ENCODE results near the gene CCN2. TPM values are rescaled to one million over a fixed set of nuclear protein-coding genes. Genes with fewer than 3 reads are reported as not detected.
A peak's percentile ranks its signal among the peaks of the same experiment; 100 is the strongest.

Gene CCN2
- total RNA-seq, 1 donor from 2014 or later, result 83.1 TPM

DNA sequence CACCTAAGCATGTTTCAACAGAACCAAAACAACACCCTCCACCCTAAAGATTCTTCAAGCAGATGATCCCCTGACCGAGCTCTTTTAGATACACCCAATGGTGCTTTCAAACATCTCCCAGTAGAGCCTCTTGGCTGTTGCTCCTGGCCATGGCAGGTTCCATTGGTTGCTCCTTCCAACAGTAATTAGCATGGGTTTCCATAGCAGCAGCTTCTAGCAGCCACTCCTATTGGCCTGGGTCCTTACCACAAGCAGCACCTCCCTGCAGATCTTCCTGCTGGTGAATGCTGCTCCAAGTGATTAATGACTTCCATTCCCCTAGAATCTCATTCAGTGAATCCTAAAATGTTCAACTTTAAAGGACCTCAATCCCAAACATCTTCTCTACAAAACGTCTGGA is 13.9 kb downstream of the CCN2 start:
- intact Hi-C loops (cut with DNase I), result no loop called here
- ATAC-seq (no peak), DNase-seq (no peak)
- TF ChIP-seq, protein P1, sequence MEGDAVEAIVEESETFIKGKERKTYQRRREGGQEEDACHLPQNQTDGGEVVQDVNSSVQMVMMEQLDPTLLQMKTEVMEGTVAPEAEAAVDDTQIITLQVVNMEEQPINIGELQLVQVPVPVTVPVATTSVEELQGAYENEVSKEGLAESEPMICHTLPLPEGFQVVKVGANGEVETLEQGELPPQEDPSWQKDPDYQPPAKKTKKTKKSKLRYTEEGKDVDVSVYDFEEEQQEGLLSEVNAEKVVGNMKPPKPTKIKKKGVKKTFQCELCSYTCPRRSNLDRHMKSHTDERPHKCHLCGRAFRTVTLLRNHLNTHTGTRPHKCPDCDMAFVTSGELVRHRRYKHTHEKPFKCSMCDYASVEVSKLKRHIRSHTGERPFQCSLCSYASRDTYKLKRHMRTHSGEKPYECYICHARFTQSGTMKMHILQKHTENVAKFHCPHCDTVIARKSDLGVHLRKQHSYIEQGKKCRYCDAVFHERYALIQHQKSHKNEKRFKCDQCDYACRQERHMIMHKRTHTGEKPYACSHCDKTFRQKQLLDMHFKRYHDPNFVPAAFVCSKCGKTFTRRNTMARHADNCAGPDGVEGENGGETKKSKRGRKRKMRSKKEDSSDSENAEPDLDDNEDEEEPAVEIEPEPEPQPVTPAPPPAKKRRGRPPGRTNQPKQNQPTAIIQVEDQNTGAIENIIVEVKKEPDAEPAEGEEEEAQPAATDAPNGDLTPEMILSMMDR (IDR thresholded peaks at IDR 0.05), result no peak
- no peaks in the 10 kb centered on the region for H3K27me3 ChIP-seq (ENCODE audit: low read depth)
- no peaks in the 10 kb centered on the region for H3K9me3 ChIP-seq
- no peaks in the 10 kb centered on the region for H3K4me1 ChIP-seq
- H3K4me3 ChIP-seq, result no peak overlapping the region
- peak overlapping the region; percentile 53 for H3K27ac ChIP-seq
- no peaks in the 10 kb centered on the region for H3K36me3 ChIP-seq

DNA sequence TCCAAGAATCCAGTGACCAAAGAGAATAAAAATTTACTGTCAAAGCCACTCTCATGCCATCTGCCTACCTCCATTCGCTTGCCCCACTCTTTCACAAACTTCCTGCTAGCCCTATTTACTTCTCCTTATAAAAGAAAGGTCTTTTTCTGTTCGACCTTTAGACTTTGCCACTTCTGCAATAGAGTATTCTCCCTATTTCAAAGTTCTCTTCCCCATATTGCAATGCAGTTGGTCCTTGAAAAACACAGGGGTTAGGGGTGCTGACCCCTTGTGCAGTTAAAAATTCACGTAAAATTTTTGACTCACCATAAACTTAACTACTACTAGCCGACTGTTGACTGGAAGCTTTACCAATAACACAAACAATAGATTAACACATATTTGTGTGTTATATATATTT is 15.0 kb downstream of the CCN2 start:
- ATAC-seq (no peak), DNase-seq (no peak)
- Histone ChIP-seq H3K9me3 (no peaks in the 10 kb centered on the region), H3K27me3 (ENCODE audit: low read depth) (no peaks in the 10 kb centered on the region), H3K36me3 (no peaks in the 10 kb centered on the region), H3K27ac (no peak overlapping the region), H3K4me1 (no peaks in the 10 kb centered on the region), H3K4me3 (no peak overlapping the region)
- TF ChIP-seq, protein P1 (IDR thresholded peaks at IDR 0.05), result no peak
- intact Hi-C loops (cut with DNase I), result no loop called here

DNA sequence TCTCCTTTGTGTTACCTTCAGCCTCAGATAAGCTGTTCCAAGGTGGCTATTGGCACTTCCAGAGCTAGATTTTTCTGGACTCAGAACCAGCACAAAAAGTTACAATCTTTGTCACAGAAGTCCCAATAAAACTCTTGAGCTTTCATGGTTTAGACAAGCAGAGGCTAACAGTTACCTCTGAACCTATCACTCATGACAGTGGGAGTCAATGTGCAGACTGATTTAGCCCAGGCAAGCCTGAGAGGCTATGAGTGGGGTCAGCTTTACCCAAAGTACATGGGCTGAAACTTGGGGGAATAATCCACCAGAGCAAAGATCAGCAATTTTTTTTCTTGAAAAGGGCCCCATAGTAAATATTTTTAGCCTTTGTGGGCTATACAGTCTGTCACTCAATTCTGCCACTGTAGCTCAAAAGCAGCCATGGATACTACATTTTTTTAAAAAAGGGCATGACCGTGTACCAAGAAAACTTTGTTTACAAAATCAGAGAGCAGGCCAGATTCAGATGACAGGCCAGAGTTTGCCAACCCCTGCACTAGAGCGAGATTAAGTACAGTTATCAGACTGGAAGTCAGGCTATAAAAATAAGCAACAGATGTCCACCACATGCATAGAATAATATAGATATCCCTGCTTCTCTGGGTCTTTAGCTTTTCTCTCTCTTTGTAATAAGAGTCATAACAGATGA is 20.0 kb downstream of the CCN2 start:
- no peaks in the 10 kb centered on the region for H3K36me3 ChIP-seq
- TF ChIP-seq, protein P1 (IDR thresholded peaks at IDR 0.05), result no peak
- no peaks in the 10 kb centered on the region for H3K4me1 ChIP-seq
- H3K27me3 ChIP-seq (ENCODE audit: low read depth), result no peaks in the 10 kb centered on the region
- H3K4me3 ChIP-seq, result no peak overlapping the region
- ATAC-seq, result no peak
- intact Hi-C loops (cut with DNase I), result no loop called here
- no peaks in the 10 kb centered on the region for H3K9me3 ChIP-seq
- no peak overlapping the region for H3K27ac ChIP-seq
- DNase-seq, result no peak

DNA sequence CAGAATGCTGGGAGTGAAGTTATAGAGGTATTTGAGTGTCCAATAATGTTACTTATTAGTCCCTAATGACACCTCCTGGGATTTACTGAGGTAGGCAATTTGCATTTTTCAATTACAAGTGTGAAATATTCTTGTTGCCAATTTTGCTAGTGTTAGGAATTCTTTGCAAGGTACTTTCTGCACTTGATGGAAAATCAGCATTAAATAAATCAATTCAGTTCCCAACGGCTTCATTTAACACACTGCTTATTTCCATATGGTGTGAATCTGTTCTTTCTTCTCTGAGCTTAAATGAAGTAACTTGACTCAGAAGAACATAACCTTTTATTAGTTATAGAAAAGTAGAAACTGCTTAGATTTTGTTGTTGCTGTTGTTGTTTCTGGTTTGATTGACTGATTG is 21.2 kb downstream of the CCN2 start:
- no peaks in the 10 kb centered on the region for H3K9me3 ChIP-seq
- H3K4me1 ChIP-seq, result no peaks in the 10 kb centered on the region
- TF ChIP-seq, protein P1 (IDR thresholded peaks at IDR 0.05), result no peak
- H3K27me3 ChIP-seq (ENCODE audit: low read depth), result no peaks in the 10 kb centered on the region
- H3K4me3 ChIP-seq, result no peak overlapping the region
- DNase-seq, result no peak
- no peak for ATAC-seq
- intact Hi-C loops (cut with DNase I), result loop anchor here (10.0 kb wide), 1 partner anchor 235 kb away; no protein-coding TSS in a partner anchor
- H3K27ac ChIP-seq, result no peak overlapping the region
- H3K36me3 ChIP-seq, result no peaks in the 10 kb centered on the region

GRCh38 chr6:131929264-131929663 is 21.9 kb downstream of the CCN2 start:
- Histone ChIP-seq H3K27me3 (ENCODE audit: low read depth) (no peaks in the 10 kb centered on the region), H3K9me3 (no peaks in the 10 kb centered on the region), H3K36me3 (no peaks in the 10 kb centered on the region), H3K27ac (no peak overlapping the region), H3K4me1 (no peaks in the 10 kb centered on the region), H3K4me3 (no peak overlapping the region)
- DNase-seq (no peak), ATAC-seq (no peak)
- TF ChIP-seq, protein P1 (IDR thresholded peaks at IDR 0.05), result no peak
- intact Hi-C loops (cut with DNase I), result loop anchor here (10.0 kb wide), 1 partner anchor 236 kb away; no protein-coding TSS in a partner anchor
